H1 (cell line): Measurements from ENCODE around the gene ADCY9.

Experiments used
- ATF2 ChIP-seq: IDR thresholded peaks from 2 replicates; pipeline ENCODE4 v1.6.1; 2012; ENCODE audit warnings: low read length, inconsistent platforms
- CBX5 ChIP-seq: fragments of 300-800, 300-1000 bp; sonication (generic); IDR thresholded peaks from 2 replicates; pipeline ENCODE4 v1.7.1; 2016; ENCODE audit warnings: antibody characterized with exemption, low read length, low read depth
- CTCF ChIP-seq, 3 experiments: IDR thresholded peaks; 1 replicate in 2 of 3; 2 replicates in 1 of 3; pipeline versions ENCODE4 v1.5.1 to v1.6.1; 2011; ENCODE audit warnings: low read length in 3 of 3, mild to moderate bottlenecking in 3 of 3, inconsistent platforms in 2 of 3, low read depth in 1 of 3, moderate library complexity in 1 of 3; ENCODE audit not compliant: insufficient read depth in 1 of 3; ENCODE audit errors: control extremely low read depth in 1 of 3
- EGR1 ChIP-seq: IDR thresholded peaks from 2 replicates; pipeline ENCODE4 v1.6.1; 2011; ENCODE audit warnings: low read depth, low read length, borderline replicate concordance
- EP300 ChIP-seq, 2 experiments: IDR thresholded peaks; 1 replicate in 1 of 2; 2 replicates in 1 of 2; pipeline ENCODE4 v1.6.1; 2011 to 2012; ENCODE audit warnings: low read depth in 2 of 2, low read length in 2 of 2, mild to moderate bottlenecking in 2 of 2, borderline replicate concordance in 1 of 2, inconsistent platforms in 1 of 2, moderate library complexity in 1 of 2
- HDAC6 ChIP-seq: IDR thresholded peaks from one replicate; pipeline ENCODE4 v1.7.1; 2012; ENCODE audit warnings: low read depth, mild to moderate bottlenecking, inconsistent platforms, low read length, moderate library complexity
- MAX ChIP-seq: IDR thresholded peaks from 2 replicates; pipeline ENCODE4 v1.6.1; 2012; ENCODE audit warnings: inconsistent platforms
- POLR2A ChIP-seq, 2 experiments: IDR thresholded peaks; 1 replicate in 1 of 2; 2 replicates in 1 of 2; pipeline ENCODE4 v1.6.1; 2011; ENCODE audit warnings: low read depth in 2 of 2, low read length in 2 of 2, mild to moderate bottlenecking in 2 of 2; ENCODE audit errors: control extremely low read depth in 1 of 2
- RNF2 ChIP-seq: fragments of 200-900, 300-1000 bp; sonication (generic); IDR thresholded peaks from 2 replicates; pipeline ENCODE4 v1.7.1; 2016; ENCODE audit warnings: borderline replicate concordance, low read depth, mild to moderate bottlenecking, antibody characterized with exemption, low read length; ENCODE audit not compliant: poor library complexity, severe bottlenecking; ENCODE audit errors: missing control alignments
- SIN3A ChIP-seq, 2 experiments: IDR thresholded peaks in 1 of 2; conservative IDR thresholded peaks in 1 of 2; 2 replicates each; pipeline ENCODE4 v1.6.1; 2011 to 2012; ENCODE audit warnings: low read length in 2 of 2, improper control_type of control experiment in 1 of 2, low read depth in 1 of 2, mild to moderate bottlenecking in 1 of 2
- SUZ12 ChIP-seq: fragments of 200-600 bp; sonication (generic); IDR thresholded peaks from 2 replicates; pipeline ENCODE4 v1.6.1; 2012; ENCODE audit warnings: mild to moderate bottlenecking, inconsistent platforms, low read length, moderate library complexity, mixed read lengths
- TAF1 ChIP-seq: IDR thresholded peaks from 2 replicates; pipeline ENCODE4 v1.6.1; 2011; ENCODE audit warnings: mild to moderate bottlenecking, low read depth, low read length
- TBP ChIP-seq: IDR thresholded peaks from 2 replicates; pipeline ENCODE4 v1.6.1; 2011; ENCODE audit warnings: low read depth, low read length, improper control_type of control experiment
- ZNF274 ChIP-seq: IDR thresholded peaks from 2 replicates; pipeline ENCODE4 v1.7.0; 2012; ENCODE audit warnings: low read length, borderline replicate concordance; ENCODE audit errors: extremely low read depth

GRCh38 chr16:4028144-4028543 lies 88.1 kb downstream of the ADCY9 start:
- TF ChIP-seq SIN3A (conservative IDR thresholded peaks at IDR 0.05 in 1 of 2, IDR thresholded peaks at IDR 0.05 in 1 of 2; ENCODE audit: low read depth in 1 of 2, low read length in 2 of 2): no peak
- TF ChIP-seq CTCF (IDR thresholded peaks at IDR 0.05; ENCODE audit: control extremely low read depth in 1 of 3, insufficient read depth in 1 of 3, low read depth in 1 of 3, low read length in 3 of 3): no peak
- no peak for TF ChIP-seq EGR1
- no peak for TF ChIP-seq POLR2A (IDR thresholded peaks at IDR 0.05; ENCODE audit: control extremely low read depth in 1 of 2, low read depth in 2 of 2, low read length in 2 of 2)
- TF ChIP-seq TAF1: no peak
- no peak for TF ChIP-seq MAX
- no peak for TF ChIP-seq HDAC6
- TF ChIP-seq ATF2: no peak
- TF ChIP-seq SUZ12: no peak
- no peak for TF ChIP-seq RNF2
- no peak for TF ChIP-seq EP300 (IDR thresholded peaks at IDR 0.05; ENCODE audit: borderline replicate concordance in 1 of 2, low read depth in 2 of 2, low read length in 2 of 2)
- no peak for TF ChIP-seq ZNF274
- TF ChIP-seq CBX5: no peak
- TF ChIP-seq TBP: no peak
